AG04450 (cell line): ENCODE data around the gene SERINC3. TPM values are rescaled to one million over a fixed set of nuclear protein-coding genes. Genes with fewer than 3 reads are reported as not detected.
A peak's percentile ranks its signal among the peaks of the same experiment; 100 is the strongest.

Source experiments
- CTCF ChIA-PET: fragments of 300-600, 350-600 bp; formaldehyde crosslinking; extraction: SDS; loops from one replicate; lab custom pipeline; 2022; ENCODE audit warnings: antibody characterized with exemption, inconsistent platforms; lab: Charles Lee
- POLR2A ChIA-PET: fragments of 350-600 bp; formaldehyde crosslinking; extraction: SDS; loops from one replicate; lab custom pipeline; 2021; ENCODE audit warnings: antibody characterized with exemption, inconsistent platforms; lab: Yijun Ruan, JAX
- DNase-seq: peaks from one replicate; pipeline ENCODE4 v3.0.0-alpha.2; 2011; ENCODE audit warnings: low read depth, low spot score
- H3K27ac ChIP-seq: one replicate; pipeline ENCODE4 v1.5.1; 2012; ENCODE audit warnings: low read depth, low read length, control low read depth
- H3K27me3 ChIP-seq: one replicate; pipeline ENCODE4 v1.6.0; 2012; ENCODE audit warnings: low read length; ENCODE audit not compliant: control insufficient read depth, insufficient read depth
- H3K4me3 ChIP-seq: 2 replicates; pipeline ENCODE4 v1.5.1; 2011; ENCODE audit warnings: mild to moderate bottlenecking, low read depth, low read length, control low read depth
- H3K9me3 ChIP-seq: 2 replicates; pipeline ENCODE4 v1.5.1; 2012; ENCODE audit warnings: low read length; ENCODE audit not compliant: control insufficient read depth, insufficient read depth
- CTCF ChIP-seq: IDR thresholded peaks from 2 replicates; pipeline ENCODE4 v1.5.1; 2011; ENCODE audit warnings: low read depth, low read length, control low read depth, inconsistent platforms
- polyA plus RNA-seq: library from polyadenylated mRNA; depleted of rRNA; stranded (reverse); fragments of >200 nt; gene quantifications from 2 replicates; pipeline ENCODE4 v1.2.3, GENCODE V29; 2011

The SERINC3 gene
- polyA plus RNA-seq, 1 experiment: 173 TPM

DNA sequence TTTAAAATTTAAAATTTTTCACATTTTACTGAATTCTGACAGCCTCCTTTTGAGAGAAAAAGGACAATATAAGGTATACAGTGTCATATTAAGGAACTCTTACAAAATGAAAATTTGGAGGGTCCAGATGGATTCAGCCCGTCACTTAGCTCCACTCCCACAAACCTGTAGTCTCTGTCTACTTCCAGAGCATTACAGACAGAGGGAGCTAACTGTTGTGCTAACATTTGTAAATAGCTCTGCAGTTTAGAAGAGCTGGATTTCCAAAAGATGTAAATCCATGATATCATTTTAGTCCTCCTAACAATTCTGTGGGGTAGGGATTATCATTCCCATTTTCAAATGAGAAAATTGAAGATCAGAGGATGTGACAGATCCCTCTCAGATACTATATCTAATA lies 16.1 kb upstream of the SERINC3 start:
- POLR2A ChIA-PET: no interaction called here

GRCh38 chr20:44536175-44536574 lies 14.3 kb upstream of the SERINC3 start:
- no peak overlapping the region for H3K27ac ChIP-seq
- TF ChIP-seq CTCF: no peak

More for the DNA sequence above, 16.1 kb upstream of the SERINC3 start:
- peak; percentile 30; the same call in 1 of the 2 replicates for TF ChIP-seq CTCF
- Histone ChIP-seq H3K4me3 (no peak overlapping the region), H3K27me3 (no peaks in the 10 kb centered on the region), H3K9me3 (no peaks in the 10 kb centered on the region), H3K27ac (no peak overlapping the region)
- CTCF ChIA-PET: interaction anchor here (0.6 to 1.2 kb wide), 8 partner anchors 9 to 77 kb away, joined by 3 to 4 read pairs (median 4); no protein-coding TSS in a partner anchor
- no peak for DNase-seq

DNA sequence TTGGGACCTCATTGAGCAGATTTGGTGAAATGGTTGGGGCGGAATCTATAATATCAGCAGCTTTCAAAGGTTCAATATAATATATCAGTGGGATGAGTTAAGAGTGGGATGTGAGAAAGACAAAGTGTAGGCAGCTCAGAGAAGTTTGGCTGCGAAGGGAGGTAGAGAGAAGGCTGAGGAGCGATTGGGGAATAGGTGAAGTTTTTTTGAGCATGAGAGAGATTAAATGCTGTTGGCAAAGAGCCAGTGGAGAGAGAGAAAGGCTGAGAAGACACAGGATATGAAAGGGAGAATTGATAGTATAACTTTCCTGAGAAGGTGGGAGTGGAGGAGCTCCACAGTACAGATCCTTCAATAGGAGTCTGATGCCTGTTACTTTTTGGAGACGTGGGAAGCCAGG lies 12.1 kb upstream of the SERINC3 start:
- H3K27me3 ChIP-seq: no peaks in the 10 kb centered on the region
- no peak overlapping the region for H3K4me3 ChIP-seq
- H3K9me3 ChIP-seq: no peaks in the 10 kb centered on the region; the same call in 1 of the 2 replicates
- no peak overlapping the region for H3K27ac ChIP-seq
- POLR2A ChIA-PET: no interaction called here
- no peak for TF ChIP-seq CTCF
- CTCF ChIA-PET: interaction anchor here (1.9 kb wide), 1 partner anchor 77 kb away, joined by 10 read pairs; no protein-coding TSS in a partner anchor
- no peak for DNase-seq

More at GRCh38 chr20:44536175-44536574, 14.3 kb upstream of the SERINC3 start:
- ChIA-PET CTCF (no interaction called here), POLR2A (no interaction called here)
- no peak for DNase-seq
- Histone ChIP-seq H3K27me3 (no peaks in the 10 kb centered on the region), H3K4me3 (no peak overlapping the region), H3K9me3 (no peaks in the 10 kb centered on the region)

- no peaks in the 10 kb centered on the region; the same call in 1 of the 2 replicates for H3K9me3 ChIP-seq
- H3K27ac ChIP-seq: no peak overlapping the region
- CTCF ChIA-PET: no interaction called here
- no peaks in the 10 kb centered on the region for H3K27me3 ChIP-seq
- peak overlapping the region; percentile 75 for H3K4me3 ChIP-seq
- POLR2A ChIA-PET: interaction anchor here (0.7 kb wide), 1 partner anchor 54 kb away, joined by 5 read pairs; no protein-coding TSS in a partner anchor
- DNase-seq: no peak
- no peak for TF ChIP-seq CTCF
Observed at GRCh38 chr20:44532981-44533331, 11.1 kb upstream of the SERINC3 start.

DNA sequence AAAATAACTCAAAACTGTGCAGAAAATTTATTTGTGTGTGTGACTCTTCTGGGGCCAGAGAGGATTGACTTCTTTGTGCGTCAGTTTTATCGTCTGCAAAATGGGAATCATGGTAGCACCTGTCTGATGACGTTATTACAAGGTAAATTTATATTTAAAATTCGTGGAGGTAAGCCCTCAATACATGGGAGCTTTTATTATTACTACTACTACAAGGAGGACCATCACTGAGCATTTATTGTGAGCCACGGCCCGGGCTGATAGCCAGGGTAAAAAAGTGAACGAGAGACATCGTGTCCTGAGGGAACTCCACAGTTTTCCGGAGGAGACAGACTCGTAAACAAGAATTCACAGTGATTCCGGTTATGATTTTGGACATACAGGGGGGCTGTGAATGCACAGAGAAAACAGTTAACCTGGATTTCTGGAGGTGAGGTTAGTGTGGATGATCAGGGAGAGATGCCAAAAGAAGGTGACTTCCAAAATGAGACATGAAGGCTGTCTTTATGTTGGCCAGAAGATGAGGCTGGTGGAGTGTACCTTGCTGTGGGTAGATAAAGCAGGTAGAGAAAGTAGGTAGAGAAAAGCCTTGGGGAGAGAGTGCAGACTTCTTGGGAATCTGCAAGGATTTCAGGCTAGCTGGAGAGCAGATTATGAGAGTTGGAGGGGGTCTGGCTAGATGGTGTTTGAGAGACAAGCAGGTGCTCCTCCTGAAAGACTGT lies 10.6 kb upstream of the SERINC3 start:
- no peak for DNase-seq
- TF ChIP-seq CTCF: no peak
- no peaks in the 10 kb centered on the region for H3K27me3 ChIP-seq
- no peak overlapping the region for H3K27ac ChIP-seq
- no peaks in the 10 kb centered on the region; the same call in 1 of the 2 replicates for H3K9me3 ChIP-seq
- POLR2A ChIA-PET: no interaction called here
- CTCF ChIA-PET: no interaction called here
- peak overlapping the region; percentile 75 for H3K4me3 ChIP-seq
